IMR-90 (cell line): ENCODE data around the gene NISCH. TPM values are rescaled to one million over a fixed set of nuclear protein-coding genes. Genes with fewer than 3 reads are reported as not detected.

Experiments
- ATAC-seq: fragments of 200-7000 bp; cut with Tn5 transposase; 2 replicates; pipeline ENCODE4 v1.9.1; 2020; ENCODE audit warnings: low read depth, mild to moderate bottlenecking, moderate library complexity
- BruUV-seq: library from RNA; stranded (reverse); fragments of 400-500 nt; replicated peaks from 2 replicates; lab custom pipeline; 2021; lab: Mats Ljungman, UMichigan
- CTCF ChIA-PET: fragments of 300-600 bp; formaldehyde crosslinking; extraction: SDS; loops from one replicate; lab custom pipeline; 2021; ENCODE audit warnings: antibody characterized with exemption; lab: Yijun Ruan, JAX
- POLR2A ChIA-PET: fragments of 300-600 bp; sonication (Branson Sonifier 250); formaldehyde crosslinking; loops from one replicate; lab custom pipeline; 2022; ENCODE audit warnings: antibody characterized with exemption; ENCODE audit not compliant: unreplicated experiment; lab: Charles Lee
- DNase-seq: peaks from one replicate; pipeline ENCODE4 v3.0.0; 2013
- H2AFZ ChIP-seq: replicated peaks from 2 replicates; pipeline ENCODE3; 2013; ENCODE audit warnings: low read length, mild to moderate bottlenecking; ENCODE audit not compliant: poor library complexity
- H2AK5ac ChIP-seq: 2 replicates; pipeline ENCODE4 v1.6.1; 2013; ENCODE audit warnings: low read depth, low read length, inconsistent platforms
- H2AK9ac ChIP-seq: replicated peaks from 2 replicates; pipeline ENCODE3; 2013; ENCODE audit warnings: mild to moderate bottlenecking, low read depth, low read length, moderate library complexity; ENCODE audit not compliant: poor library complexity
- H2BK120ac ChIP-seq: 2 replicates; pipeline ENCODE4 v1.6.1; 2013; ENCODE audit warnings: low read depth, low read length, inconsistent platforms
- H2BK15ac ChIP-seq: 3 replicates; pipeline ENCODE4 v1.6.1; 2013; ENCODE audit warnings: low read depth, low read length, inconsistent platforms
- H2BK20ac ChIP-seq: 2 replicates; pipeline ENCODE4 v1.6.1; 2013; ENCODE audit warnings: low read depth, mild to moderate bottlenecking, inconsistent platforms, low read length, moderate library complexity
- H2BK5ac ChIP-seq: 2 replicates; pipeline ENCODE4 v1.6.1; 2013; ENCODE audit warnings: mild to moderate bottlenecking, low read depth, low read length, inconsistent platforms; ENCODE audit not compliant: poor library complexity, severe bottlenecking
- H3K14ac ChIP-seq: replicated peaks from 2 replicates; pipeline ENCODE4 v1.6.1; 2013; ENCODE audit warnings: low read depth, low read length, inconsistent platforms
- H3K18ac ChIP-seq: 2 replicates; pipeline ENCODE4 v1.6.1; 2013; ENCODE audit warnings: low read depth, low read length, control low read depth
- H3K23ac ChIP-seq: 2 replicates; pipeline ENCODE4 v1.6.1; 2013; ENCODE audit warnings: low read depth, low read length, inconsistent platforms
- H3K27ac ChIP-seq: 2 replicates; pipeline ENCODE4 v1.5.1; 2013; ENCODE audit warnings: mild to moderate bottlenecking, control low read depth, low read length; ENCODE audit not compliant: insufficient read depth
- H3K27me3 ChIP-seq: 2 replicates; pipeline ENCODE4 v1.6.1; 2013; ENCODE audit warnings: low read length; ENCODE audit not compliant: control insufficient read depth, insufficient read depth
- H3K36me3 ChIP-seq: 2 replicates; pipeline ENCODE4 v1.6.1; 2013; ENCODE audit warnings: low read length, mixed read lengths; ENCODE audit not compliant: control insufficient read depth, insufficient read depth
- H3K4ac ChIP-seq: 2 replicates; pipeline ENCODE4 v1.6.1; 2013; ENCODE audit warnings: low read depth, low read length, inconsistent platforms
- H3K4me1 ChIP-seq: 2 replicates; pipeline ENCODE4 v1.6.1; 2013; ENCODE audit warnings: low read length, mixed read lengths; ENCODE audit not compliant: control insufficient read depth, insufficient read depth
- H3K4me2 ChIP-seq: 2 replicates; pipeline ENCODE4 v1.6.1; 2013; ENCODE audit warnings: low read depth, mild to moderate bottlenecking, control low read depth, low read length, moderate library complexity
- H3K4me3 ChIP-seq: 2 replicates; pipeline ENCODE4 v1.5.1; 2013; ENCODE audit warnings: low read depth, mild to moderate bottlenecking, control low read depth, low read length, moderate library complexity; ENCODE audit not compliant: insufficient read depth
- H3K56ac ChIP-seq: 2 replicates; pipeline ENCODE4 v1.6.1; 2013; ENCODE audit warnings: low read length, inconsistent platforms; ENCODE audit not compliant: insufficient read depth; ENCODE audit errors: extremely low read depth
- H3K79me1 ChIP-seq, 2 experiments: 2 replicates each; pipeline ENCODE4 v1.6.1; 2013; ENCODE audit warnings: low read length in 2 of 2, inconsistent platforms in 1 of 2, low read depth in 1 of 2
- H3K9ac ChIP-seq: 2 replicates; pipeline ENCODE4 v1.6.1; 2013; ENCODE audit warnings: low read depth, low read length, control low read depth
- H3K9me1 ChIP-seq: 2 replicates; pipeline ENCODE4 v1.6.1; 2013; ENCODE audit warnings: low read length, inconsistent platforms; ENCODE audit not compliant: insufficient read depth
- H3K9me3 ChIP-seq: 2 replicates; pipeline ENCODE4 v1.6.1; 2013; ENCODE audit warnings: low read length; ENCODE audit not compliant: control insufficient read depth, insufficient read depth
- H4K20me1 ChIP-seq: 2 replicates; pipeline ENCODE4 v1.6.1; 2013; ENCODE audit warnings: low read length, inconsistent platforms; ENCODE audit not compliant: insufficient read depth
- H4K5ac ChIP-seq: 2 replicates; pipeline ENCODE4 v1.6.1; 2013; ENCODE audit warnings: mild to moderate bottlenecking, low read depth, low read length, control low read depth
- H4K8ac ChIP-seq, 2 experiments: 2 replicates each; pipeline ENCODE4 v1.6.1; 2013; ENCODE audit warnings: low read depth in 2 of 2, low read length in 2 of 2, control low read depth in 1 of 2, inconsistent platforms in 1 of 2
- H4K91ac ChIP-seq: 2 replicates; pipeline ENCODE4 v1.6.1; 2013; ENCODE audit warnings: low read depth, low read length, inconsistent platforms; ENCODE audit not compliant: insufficient read depth
- BHLHE40 ChIP-seq: fragments of 150-350 bp; IDR thresholded peaks from 2 replicates; pipeline ENCODE4 v1.6.1; 2016; ENCODE audit warnings: mild to moderate bottlenecking, low read depth, low read length
- CEBPB ChIP-seq: IDR thresholded peaks from 2 replicates; pipeline ENCODE4 v1.6.1; 2012; ENCODE audit warnings: low read depth, low read length, improper control_type of control experiment
- CHD1 ChIP-seq: IDR thresholded peaks from 2 replicates; pipeline ENCODE4 v1.6.1; 2012; ENCODE audit warnings: low read depth, low read length, improper control_type of control experiment
- ELK1 ChIP-seq: fragments of 150-350 bp; IDR thresholded peaks from 2 replicates; pipeline ENCODE4 v1.6.1; 2016; ENCODE audit warnings: low read depth, mild to moderate bottlenecking, low read length, moderate library complexity, borderline replicate concordance
- FOS ChIP-seq: fragments of 150-350 bp; IDR thresholded peaks from 2 replicates; pipeline ENCODE4 v1.6.1; 2016; ENCODE audit warnings: low read depth, low read length
- MAZ ChIP-seq: IDR thresholded peaks from 2 replicates; pipeline ENCODE4 v1.6.1; 2012; ENCODE audit warnings: low read depth, mild to moderate bottlenecking, low read length, improper control_type of control experiment, moderate library complexity, borderline replicate concordance
- MXI1 ChIP-seq: IDR thresholded peaks from 2 replicates; pipeline ENCODE4 v1.6.1; 2012; ENCODE audit warnings: low read depth, mild to moderate bottlenecking, low read length, moderate library complexity, borderline replicate concordance
- RCOR1 ChIP-seq: IDR thresholded peaks from 2 replicates; pipeline ENCODE4 v1.6.1; 2012; ENCODE audit warnings: mild to moderate bottlenecking, low read length, improper control_type of control experiment; ENCODE audit not compliant: insufficient replicate concordance
- WGBS, 2 experiments: methylation state at CpG; one replicate each; pipeline versions ENCODE4 v1.1.5 to v1.1.7; 2013; ENCODE audit warnings: missing lambda C conversion rate in 2 of 2; ENCODE audit not compliant: insufficient read length in 1 of 2; ENCODE audit errors: extremely low coverage in 2 of 2; 5-methylcytosine and 5-hydroxymethylcytosine counted together
- dilution Hi-C: fragments of 300-500 bp; cut with HindIII; formaldehyde crosslinking; loops from one replicate; pipeline ENCODE4 v1.14.3; 2018; ENCODE audit warnings: low sequenced_read_pairs; ENCODE audit not compliant: unreplicated experiment
- in situ Hi-C: fragments of 300-500 bp; cut with MboI; formaldehyde crosslinking; loops from 3 replicates; pipeline ENCODE4 v1.14.3; 2019; ENCODE audit warnings: low sequenced_read_pairs, inconsistent platforms, mixed read lengths
- intact Hi-C: fragments of 100-400 bp; cut with micrococcal nuclease; formaldehyde crosslinking; loops from 2 replicates; pipeline ENCODE4 v1.10.0; 2022
- polyA plus RNA-seq, 3 experiments: library from polyadenylated mRNA; depleted of rRNA; stranded (reverse); fragments of >200 nt; gene quantifications; 2 replicates each; pipeline ENCODE4 v1.2.3, GENCODE V29; 2012; ENCODE audit warnings: low replicate concordance in 1 of 3
- total RNA-seq: library from RNA; depleted of rRNA; stranded (reverse); fragments of >200 nt; gene quantifications from 2 replicates; pipeline ENCODE4 v1.2.3, GENCODE V29; 2012

The NISCH gene
- total and polyA plus RNA-seq, 2 of the 4 experiments (the other 2 are of a cell fraction) = 36.9 to 86.0 TPM

GRCh38 chr3:52518723-52519444 lies 63.5 kb downstream of the NISCH start:
- no peak overlapping the region for H4K5ac ChIP-seq
- 18% methylated on average over 17 of the region's 50 CpGs; no CpG with 5 or more reads in 1 of the 2 experiments for WGBS, 2 experiments
- no peak overlapping the region for H2BK120ac ChIP-seq
- peak overlapping the region; percentile 17; the same call in 1 of the 2 replicates for H3K4me3 ChIP-seq
- no TSS peak for BruUV-seq
- H4K91ac ChIP-seq = no peak overlapping the region
- no peak overlapping the region for H3K18ac ChIP-seq
- no peak overlapping the region for H3K4ac ChIP-seq
- peaks cover 6% of the 10 kb centered on the region; the same call in 1 of the 2 replicates for H3K9me1 ChIP-seq
- in situ Hi-C loops = no loop called here
- CTCF ChIA-PET = no interaction called here
- dilution Hi-C loops = no loop called here
- no peak overlapping the region for H3K27ac ChIP-seq
- no peak overlapping the region for H2BK5ac ChIP-seq
- intact Hi-C loops = no loop called here
- H3K27me3 ChIP-seq = peaks cover 17% of the 10 kb centered on the region
- H2AFZ ChIP-seq = peak overlapping the region; percentile 83
- H4K8ac ChIP-seq = no peak overlapping the region
- no peaks in the 10 kb centered on the region for H4K20me1 ChIP-seq
- no peaks in the 10 kb centered on the region for H3K79me1 ChIP-seq
- no peak overlapping the region for H3K23ac ChIP-seq
- no peaks in the 10 kb centered on the region for H3K9me3 ChIP-seq
- no peak overlapping the region for H3K4me2 ChIP-seq
- peak; percentile 58 for ATAC-seq
- no peak overlapping the region for H2BK20ac ChIP-seq
- H3K4me1 ChIP-seq = peaks cover 1% of the 10 kb centered on the region; the same call in 1 of the 2 replicates
- no peak for DNase-seq
- H3K56ac ChIP-seq = no peak overlapping the region
- no peak overlapping the region for H2BK15ac ChIP-seq
- H2AK5ac ChIP-seq = no peak overlapping the region
- POLR2A ChIA-PET = no interaction called here
- H3K14ac ChIP-seq = no peak overlapping the region
- no peak overlapping the region for H2AK9ac ChIP-seq
- no peak overlapping the region for H3K9ac ChIP-seq
- peaks cover 9% of the 10 kb centered on the region for H3K36me3 ChIP-seq
- no peak for TF ChIP-seq BHLHE40
- no peak for TF ChIP-seq CEBPB
- no peak for TF ChIP-seq ELK1
- TF ChIP-seq FOS = no peak
- TF ChIP-seq CHD1 = no peak
- no peak for TF ChIP-seq MXI1
- no peak for TF ChIP-seq RCOR1
- no peak for TF ChIP-seq MAZ
